Measurements from ENCODE around the gene ETFA. TPM values are rescaled to one million over a fixed set of nuclear protein-coding genes. Genes with fewer than 3 reads are reported as not detected.

Gene ETFA
- total RNA-seq, 2 donors from 2014 or later, result 68.6 to 82.8 TPM

DNA sequence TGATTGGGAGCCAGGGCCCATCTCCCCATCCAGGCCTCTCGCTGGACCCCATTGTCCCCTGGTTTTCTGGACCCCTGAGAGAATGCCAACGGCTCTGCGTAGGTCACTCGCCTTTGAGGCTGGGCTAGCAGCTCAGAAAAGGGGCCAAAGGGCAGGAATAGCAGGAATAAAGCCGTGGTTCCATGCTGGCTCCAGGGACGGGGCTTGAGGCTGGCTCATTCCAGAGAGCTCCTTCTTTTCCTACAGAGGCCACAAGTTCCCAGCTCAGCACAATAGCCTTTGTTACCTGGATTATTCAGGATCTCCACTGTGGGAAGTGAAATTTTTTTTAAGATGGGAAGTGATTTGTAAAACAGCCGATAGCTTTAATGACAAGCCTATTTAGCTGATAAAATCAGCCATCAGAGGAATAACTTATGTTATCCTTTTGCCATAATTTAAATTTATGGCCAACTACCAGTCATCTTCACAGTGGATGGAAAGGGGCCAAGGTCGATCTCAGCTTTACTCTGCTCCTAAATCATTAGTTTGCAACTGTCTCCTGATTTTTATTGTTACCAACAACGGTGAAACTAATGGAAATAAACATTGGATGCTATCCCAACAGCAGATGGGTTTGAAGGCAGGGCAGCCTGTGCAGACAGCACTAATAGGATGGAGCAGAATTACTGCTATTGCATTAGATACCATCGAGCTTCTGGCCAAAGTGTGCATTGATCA is 127.2 kb downstream of the ETFA start:
- no peaks in the 10 kb centered on the region for H3K4me1 ChIP-seq (replicated peaks)
- H3K27ac ChIP-seq, result no peak overlapping the region
- TF ChIP-seq POLR2AphosphoS5 (IDR thresholded peaks at IDR 0.05), result no peak
- no peak for TF ChIP-seq POLR2A (IDR thresholded peaks at IDR 0.05)
- TF ChIP-seq, protein P1, sequence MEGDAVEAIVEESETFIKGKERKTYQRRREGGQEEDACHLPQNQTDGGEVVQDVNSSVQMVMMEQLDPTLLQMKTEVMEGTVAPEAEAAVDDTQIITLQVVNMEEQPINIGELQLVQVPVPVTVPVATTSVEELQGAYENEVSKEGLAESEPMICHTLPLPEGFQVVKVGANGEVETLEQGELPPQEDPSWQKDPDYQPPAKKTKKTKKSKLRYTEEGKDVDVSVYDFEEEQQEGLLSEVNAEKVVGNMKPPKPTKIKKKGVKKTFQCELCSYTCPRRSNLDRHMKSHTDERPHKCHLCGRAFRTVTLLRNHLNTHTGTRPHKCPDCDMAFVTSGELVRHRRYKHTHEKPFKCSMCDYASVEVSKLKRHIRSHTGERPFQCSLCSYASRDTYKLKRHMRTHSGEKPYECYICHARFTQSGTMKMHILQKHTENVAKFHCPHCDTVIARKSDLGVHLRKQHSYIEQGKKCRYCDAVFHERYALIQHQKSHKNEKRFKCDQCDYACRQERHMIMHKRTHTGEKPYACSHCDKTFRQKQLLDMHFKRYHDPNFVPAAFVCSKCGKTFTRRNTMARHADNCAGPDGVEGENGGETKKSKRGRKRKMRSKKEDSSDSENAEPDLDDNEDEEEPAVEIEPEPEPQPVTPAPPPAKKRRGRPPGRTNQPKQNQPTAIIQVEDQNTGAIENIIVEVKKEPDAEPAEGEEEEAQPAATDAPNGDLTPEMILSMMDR (IDR thresholded peaks at IDR 0.05), result no peak
- no peak for DNase-seq (ENCODE audit: low spot score)
- no peaks in the 10 kb centered on the region for H3K27me3 ChIP-seq (replicated peaks; ENCODE audit: insufficient read depth)
- intact Hi-C loops (cut with DNase I), result no loop called here
- no peak overlapping the region for H3K4me3 ChIP-seq
- WGBS, result 35% methylated on average over 10 of the region's 10 CpGs
- no peaks in the 10 kb centered on the region for H3K9me3 ChIP-seq
- H3K36me3 ChIP-seq, result no peaks in the 10 kb centered on the region

DNA sequence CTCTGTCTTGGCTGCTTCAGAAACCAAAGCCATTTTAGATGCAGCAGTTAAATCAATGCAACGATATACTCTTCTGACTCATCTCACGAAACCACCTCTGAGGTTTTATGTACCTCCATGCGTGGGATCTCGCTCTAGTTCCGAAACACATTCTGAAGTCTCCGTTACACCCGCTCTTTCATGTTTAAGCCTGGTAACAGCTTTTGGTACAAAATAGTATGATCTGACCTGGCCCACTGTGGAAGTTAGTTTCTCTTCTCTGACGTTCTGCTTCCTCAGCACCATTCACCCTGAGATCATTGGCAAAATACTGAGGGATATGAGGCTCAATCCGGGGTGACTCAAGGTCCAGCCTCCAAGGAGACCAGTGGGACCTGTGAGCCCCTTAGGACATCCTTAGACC is 129.6 kb downstream of the ETFA start:
- H3K27ac ChIP-seq, result no peak overlapping the region
- TF ChIP-seq POLR2AphosphoS5 (IDR thresholded peaks at IDR 0.05) (no peak), POLR2A (IDR thresholded peaks at IDR 0.05) (no peak)
- TF ChIP-seq, protein P1 (IDR thresholded peaks at IDR 0.05), result no peak
- 95% methylated on average over 9 of the region's 9 CpGs for WGBS
- H3K4me1 ChIP-seq (replicated peaks), result peaks cover 2% of the 10 kb centered on the region
- H3K9me3 ChIP-seq, result no peaks in the 10 kb centered on the region
- no peaks in the 10 kb centered on the region for H3K36me3 ChIP-seq
- DNase-seq (ENCODE audit: low spot score), result no peak
- H3K27me3 ChIP-seq (replicated peaks; ENCODE audit: insufficient read depth), result no peaks in the 10 kb centered on the region
- no peak overlapping the region for H3K4me3 ChIP-seq
- intact Hi-C loops (cut with DNase I), result no loop called here

GRCh38 chr15:76180321-76180720 is 130.9 kb downstream of the ETFA start:
- H3K36me3 ChIP-seq, result no peaks in the 10 kb centered on the region
- H3K27ac ChIP-seq, result no peak overlapping the region
- intact Hi-C loops (cut with DNase I), result no loop called here
- 97% methylated on average over 7 of the region's 7 CpGs for WGBS
- H3K4me3 ChIP-seq, result no peak overlapping the region
- H3K9me3 ChIP-seq, result no peaks in the 10 kb centered on the region
- TF ChIP-seq, protein P1 (IDR thresholded peaks at IDR 0.05), result no peak
- TF ChIP-seq POLR2AphosphoS5 (IDR thresholded peaks at IDR 0.05) (no peak), POLR2A (IDR thresholded peaks at IDR 0.05) (no peak)
- no peak for DNase-seq (ENCODE audit: low spot score)
- H3K27me3 ChIP-seq (replicated peaks; ENCODE audit: insufficient read depth), result no peaks in the 10 kb centered on the region
- peaks cover 2% of the 10 kb centered on the region for H3K4me1 ChIP-seq (replicated peaks)

DNA sequence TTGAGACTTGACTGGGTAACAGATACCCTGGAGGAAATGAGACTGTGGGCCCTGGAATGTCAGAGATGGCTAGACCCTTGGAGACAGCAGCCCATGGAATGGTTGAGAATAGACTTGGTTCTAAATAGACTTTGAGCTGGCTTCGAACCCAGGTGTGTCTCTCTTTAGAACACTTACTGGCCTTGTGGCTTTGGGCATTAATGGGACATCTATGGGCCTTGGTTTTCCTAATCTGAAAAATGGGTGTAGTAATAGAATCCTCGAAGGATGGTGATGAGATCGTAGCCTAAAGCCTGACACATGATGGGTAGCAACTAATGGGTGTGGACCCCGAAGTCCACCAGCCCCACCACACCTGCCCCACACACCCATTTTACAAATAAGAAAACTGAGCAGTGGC is 132.2 kb downstream of the ETFA start:
- Histone ChIP-seq H3K9me3 (no peaks in the 10 kb centered on the region), H3K36me3 (no peaks in the 10 kb centered on the region), H3K4me1 (replicated peaks) (peaks cover 2% of the 10 kb centered on the region), H3K27me3 (replicated peaks; ENCODE audit: insufficient read depth) (no peaks in the 10 kb centered on the region), H3K4me3 (no peak overlapping the region), H3K27ac (no peak overlapping the region)
- 95% methylated on average over 4 of the region's 4 CpGs for WGBS
- intact Hi-C loops (cut with DNase I), result no loop called here
- no peak for TF ChIP-seq POLR2A (IDR thresholded peaks at IDR 0.05)
- no peak for TF ChIP-seq POLR2AphosphoS5 (IDR thresholded peaks at IDR 0.05)
- TF ChIP-seq, protein P1 (IDR thresholded peaks at IDR 0.05), result no peak
- no peak for DNase-seq (ENCODE audit: low spot score)

All from prostate gland (tissue), 2 donors.